Activated CD4-positive, alpha-beta memory T cell treated with anti-CD3 and anti-CD28 coated beads for 36 hours (primary cell): Measurements from ENCODE around the gene AFF3. TPM values are rescaled to one million over a fixed set of nuclear protein-coding genes. Genes with fewer than 3 reads are reported as not detected.

Experiments used
- CTCF ChIA-PET: fragments of 350-600 bp; sonication (Branson Sonifier 250); formaldehyde crosslinking; loops from one replicate; lab custom pipeline; 2021; ENCODE audit warnings: antibody characterized with exemption, inconsistent platforms; lab: Charles Lee
- POLR2A ChIA-PET: fragments of 350-600 bp; sonication (Branson Sonifier 250); formaldehyde crosslinking; loops from one replicate; lab custom pipeline; 2021; ENCODE audit warnings: antibody characterized with exemption; lab: Charles Lee
- DNase-seq: peaks from one replicate; pipeline ENCODE4 v3.0.0-alpha.2; 2020
- H3K27ac Mint-ChIP-seq: one replicate; pipeline ENCODE4 v1.8.0; 2021; ENCODE audit warnings: mixed read lengths
- H3K27me3 Mint-ChIP-seq: one replicate; pipeline ENCODE4 v1.8.0; 2021; ENCODE audit warnings: mixed read lengths
- H3K36me3 Mint-ChIP-seq: one replicate; pipeline ENCODE4 v1.8.0; 2021; ENCODE audit warnings: mixed read lengths
- H3K4me1 Mint-ChIP-seq: one replicate; pipeline ENCODE4 v1.8.0; 2021; ENCODE audit warnings: low read depth, mixed read lengths
- H3K4me3 Mint-ChIP-seq: one replicate; pipeline ENCODE4 v1.8.0; 2021; ENCODE audit warnings: mild to moderate bottlenecking, mixed read lengths
- H3K9me3 Mint-ChIP-seq: one replicate; pipeline ENCODE4 v1.8.0; 2021; ENCODE audit warnings: mixed read lengths
- intact Hi-C: fragments of 100-400 bp; cut with micrococcal nuclease; formaldehyde crosslinking; loops from one replicate; pipeline ENCODE4 v1.15.1; 2023
- total RNA-seq, 2 experiments: library from RNA; stranded (reverse); gene quantifications; one replicate each; pipeline ENCODE4 v1.2.3, GENCODE V29; 2021

AFF3 gene
- total RNA-seq, 2 experiments from 2014 or later = 0.22 to 0.59 TPM

GRCh38 chr2:99569386-99569785, 573.0 kb downstream of the AFF3 start:
- ChIA-PET POLR2A (no interaction called here), CTCF (interaction anchor here (1.7 kb wide), 1 partner anchor 10 kb away, joined by 5 read pairs; no protein-coding TSS in a partner anchor)
- Mint-ChIP-seq H3K4me3 (no peak overlapping the region), H3K9me3 (no peaks in the 10 kb centered on the region), H3K36me3 (no peaks in the 10 kb centered on the region), H3K4me1 (no peaks in the 10 kb centered on the region), H3K27ac (no peak overlapping the region), H3K27me3 (no peaks in the 10 kb centered on the region)
- intact Hi-C loops = no loop called here
- DNase-seq = no peak

- POLR2A ChIA-PET = no interaction called here
- DNase-seq = no peak
- CTCF ChIA-PET = no interaction called here
- intact Hi-C loops = no loop called here
- Mint-ChIP-seq H3K27ac (no peak overlapping the region), H3K9me3 (no peaks in the 10 kb centered on the region), H3K36me3 (no peaks in the 10 kb centered on the region), H3K27me3 (no peaks in the 10 kb centered on the region), H3K4me1 (no peaks in the 10 kb centered on the region), H3K4me3 (no peak overlapping the region)
Observed at GRCh38 chr2:99565227-99565626, 577.2 kb downstream of the AFF3 start.

- DNase-seq = no peak
- intact Hi-C loops = no loop called here
- peaks cover 4% of the 10 kb centered on the region for H3K4me1 Mint-ChIP-seq
- CTCF ChIA-PET = no interaction called here
- H3K27me3 Mint-ChIP-seq = no peaks in the 10 kb centered on the region
- POLR2A ChIA-PET = no interaction called here
- no peak overlapping the region for H3K4me3 Mint-ChIP-seq
- H3K36me3 Mint-ChIP-seq = no peaks in the 10 kb centered on the region
- no peaks in the 10 kb centered on the region for H3K9me3 Mint-ChIP-seq
- no peak overlapping the region for H3K27ac Mint-ChIP-seq
Observed at GRCh38 chr2:99562516-99562915, 579.9 kb downstream of the AFF3 start.

- Mint-ChIP-seq H3K4me1 (peaks cover 4% of the 10 kb centered on the region), H3K27ac (no peak overlapping the region), H3K36me3 (no peaks in the 10 kb centered on the region), H3K4me3 (no peak overlapping the region), H3K27me3 (no peaks in the 10 kb centered on the region), H3K9me3 (no peaks in the 10 kb centered on the region)
- POLR2A ChIA-PET = no interaction called here
- intact Hi-C loops = no loop called here
- no peak for DNase-seq
- CTCF ChIA-PET = no interaction called here
Observed at GRCh38 chr2:99561804-99562203, 580.6 kb downstream of the AFF3 start.

- no peaks in the 10 kb centered on the region for H3K36me3 Mint-ChIP-seq
- intact Hi-C loops = loop anchor here (1.0 to 10.0 kb wide), 4 partner anchors 684 to 1506 kb away; no protein-coding TSS in a partner anchor
- DNase-seq = peak; percentile 90
- H3K4me1 Mint-ChIP-seq = peaks cover 4% of the 10 kb centered on the region
- CTCF ChIA-PET = interaction anchor here (0.7 to 3.2 kb wide), 22 partner anchors 9 to 1641 kb away, joined by 3 to 20 read pairs (median 5); partner anchors contain the start of gene REV1
- H3K4me3 Mint-ChIP-seq = no peak overlapping the region
- no peaks in the 10 kb centered on the region for H3K9me3 Mint-ChIP-seq
- no peak overlapping the region for H3K27ac Mint-ChIP-seq
- POLR2A ChIA-PET = no interaction called here
- no peaks in the 10 kb centered on the region for H3K27me3 Mint-ChIP-seq
Observed at GRCh38 chr2:99559075-99559662, 583.2 kb downstream of the AFF3 start.

GRCh38 chr2:99555404-99555803, 587.0 kb downstream of the AFF3 start:
- CTCF ChIA-PET = no interaction called here
- POLR2A ChIA-PET = no interaction called here
- H3K27ac Mint-ChIP-seq = no peak overlapping the region
- no peak overlapping the region for H3K4me3 Mint-ChIP-seq
- DNase-seq = no peak
- H3K4me1 Mint-ChIP-seq = peaks cover 4% of the 10 kb centered on the region
- no peaks in the 10 kb centered on the region for H3K36me3 Mint-ChIP-seq
- H3K27me3 Mint-ChIP-seq = no peaks in the 10 kb centered on the region
- no peaks in the 10 kb centered on the region for H3K9me3 Mint-ChIP-seq
- intact Hi-C loops = loop anchor here (5.0 to 10.0 kb wide), 3 partner anchors 707 to 1509 kb away; no protein-coding TSS in a partner anchor

GRCh38 chr2:99554871-99555270, 587.5 kb downstream of the AFF3 start:
- H3K4me1 Mint-ChIP-seq = peaks cover 4% of the 10 kb centered on the region
- H3K36me3 Mint-ChIP-seq = no peaks in the 10 kb centered on the region
- H3K9me3 Mint-ChIP-seq = no peaks in the 10 kb centered on the region
- no peak overlapping the region for H3K27ac Mint-ChIP-seq
- no peak for DNase-seq
- POLR2A ChIA-PET = no interaction called here
- no peaks in the 10 kb centered on the region for H3K27me3 Mint-ChIP-seq
- H3K4me3 Mint-ChIP-seq = no peak overlapping the region
- CTCF ChIA-PET = no interaction called here
- intact Hi-C loops = loop anchor here (5.0 to 10.0 kb wide), 3 partner anchors 707 to 1510 kb away; no protein-coding TSS in a partner anchor

GRCh38 chr2:99554238-99554637, 588.2 kb downstream of the AFF3 start:
- POLR2A ChIA-PET = no interaction called here
- H3K9me3 Mint-ChIP-seq = no peaks in the 10 kb centered on the region
- intact Hi-C loops = loop anchor here (10.0 kb wide), 1 partner anchor 1511 kb away; no protein-coding TSS in a partner anchor
- H3K27ac Mint-ChIP-seq = no peak overlapping the region
- peaks cover 3% of the 10 kb centered on the region for H3K4me1 Mint-ChIP-seq
- no peak for DNase-seq
- CTCF ChIA-PET = no interaction called here
- H3K4me3 Mint-ChIP-seq = no peak overlapping the region
- no peaks in the 10 kb centered on the region for H3K27me3 Mint-ChIP-seq
- H3K36me3 Mint-ChIP-seq = no peaks in the 10 kb centered on the region

- POLR2A ChIA-PET = no interaction called here
- Mint-ChIP-seq H3K27me3 (no peaks in the 10 kb centered on the region), H3K36me3 (no peaks in the 10 kb centered on the region), H3K4me3 (no peak overlapping the region), H3K4me1 (no peaks in the 10 kb centered on the region), H3K9me3 (no peaks in the 10 kb centered on the region), H3K27ac (no peak overlapping the region)
- no peak for DNase-seq
- CTCF ChIA-PET = no interaction called here
- intact Hi-C loops = loop anchor here (10.0 kb wide), 1 partner anchor 1512 kb away; no protein-coding TSS in a partner anchor
Observed at GRCh38 chr2:99552529-99552928, 589.9 kb downstream of the AFF3 start.

GRCh38 chr2:99550368-99550767, 592.0 kb downstream of the AFF3 start:
- H3K36me3 Mint-ChIP-seq = no peaks in the 10 kb centered on the region
- POLR2A ChIA-PET = no interaction called here
- no peak overlapping the region for H3K27ac Mint-ChIP-seq
- CTCF ChIA-PET = no interaction called here
- no peak overlapping the region for H3K4me3 Mint-ChIP-seq
- H3K27me3 Mint-ChIP-seq = peaks cover 8% of the 10 kb centered on the region
- H3K9me3 Mint-ChIP-seq = no peaks in the 10 kb centered on the region
- no peak for DNase-seq
- no peaks in the 10 kb centered on the region for H3K4me1 Mint-ChIP-seq
- intact Hi-C loops = loop anchor here (10.0 kb wide), 1 partner anchor 1514 kb away; no protein-coding TSS in a partner anchor

GRCh38 chr2:99545604-99546003, 596.8 kb downstream of the AFF3 start:
- intact Hi-C loops = no loop called here

GRCh38 chr2:99545066-99545465, 597.3 kb downstream of the AFF3 start:
- intact Hi-C loops = no loop called here
- peaks cover 14% of the 10 kb centered on the region for H3K27me3 Mint-ChIP-seq
- no peak overlapping the region for H3K27ac Mint-ChIP-seq
- no peaks in the 10 kb centered on the region for H3K36me3 Mint-ChIP-seq
- no peaks in the 10 kb centered on the region for H3K4me1 Mint-ChIP-seq
- no peak overlapping the region for H3K4me3 Mint-ChIP-seq
- ChIA-PET POLR2A (no interaction called here), CTCF (no interaction called here)
- DNase-seq = no peak
- H3K9me3 Mint-ChIP-seq = no peaks in the 10 kb centered on the region

More at GRCh38 chr2:99545604-99546003, 596.8 kb downstream of the AFF3 start:
- DNase-seq = no peak
- Mint-ChIP-seq H3K4me3 (no peak overlapping the region), H3K9me3 (no peaks in the 10 kb centered on the region), H3K36me3 (no peaks in the 10 kb centered on the region), H3K27ac (no peak overlapping the region), H3K27me3 (peaks cover 13% of the 10 kb centered on the region), H3K4me1 (no peaks in the 10 kb centered on the region)
- POLR2A ChIA-PET = no interaction called here
- CTCF ChIA-PET = no interaction called here

- POLR2A ChIA-PET = no interaction called here
Observed at GRCh38 chr2:99544608-99545007, 597.8 kb downstream of the AFF3 start.

More at GRCh38 chr2:99544608-99545007, 597.8 kb downstream of the AFF3 start:
- Mint-ChIP-seq H3K4me1 (no peaks in the 10 kb centered on the region), H3K27me3 (peaks cover 14% of the 10 kb centered on the region), H3K27ac (no peak overlapping the region), H3K36me3 (no peaks in the 10 kb centered on the region), H3K4me3 (no peak overlapping the region), H3K9me3 (no peaks in the 10 kb centered on the region)
- DNase-seq = no peak
- CTCF ChIA-PET = interaction anchor here (0.5 kb wide), 1 partner anchor 854 kb away, joined by 3 read pairs; no protein-coding TSS in a partner anchor
- intact Hi-C loops = no loop called here
